Measurements from ENCODE around the gene PAX8.
A peak's percentile ranks its signal among the peaks of the same experiment; 100 is the strongest.

The PAX8 gene

GRCh38 chr2:113209011-113209645 lies 69.6 kb downstream of the PAX8 start:
- ATAC-seq (replicated peaks; ENCODE audit: extremely low read depth, poor library complexity, severe bottlenecking) (no peak), DNase-seq (ENCODE audit: low spot score in 2 of 2) (no peak)
- Mint-ChIP-seq H3K27me3 (no peaks in the 10 kb centered on the region), H3K4me1 (peaks cover 24% of the 10 kb centered on the region), H3K4me3 (no peak overlapping the region), H3K27ac (ENCODE audit: low read depth) (peak overlapping the region; percentile 29), H3K36me3 (ENCODE audit: insufficient read depth) (no peaks in the 10 kb centered on the region), H3K9me3 (no peaks in the 10 kb centered on the region)

- ATAC-seq (replicated peaks; ENCODE audit: extremely low read depth, poor library complexity, severe bottlenecking), result no peak
- Mint-ChIP-seq H3K27ac (ENCODE audit: low read depth) (peak overlapping the region; percentile 66), H3K9me3 (no peaks in the 10 kb centered on the region)
Observed at GRCh38 chr2:113208396-113208795, 70.3 kb downstream of the PAX8 start.

GRCh38 chr2:113207021-113207420 lies 71.7 kb downstream of the PAX8 start:
- H3K4me3 Mint-ChIP-seq, result no peak overlapping the region

More at GRCh38 chr2:113208396-113208795, 70.3 kb downstream of the PAX8 start:
- Mint-ChIP-seq H3K4me1 (peaks cover 30% of the 10 kb centered on the region), H3K4me3 (no peak overlapping the region), H3K36me3 (ENCODE audit: insufficient read depth) (peaks cover 2% of the 10 kb centered on the region), H3K27me3 (no peaks in the 10 kb centered on the region)
- no peak for DNase-seq (ENCODE audit: low spot score in 2 of 2)

GRCh38 chr2:113206251-113206650 lies 72.5 kb downstream of the PAX8 start:
- Mint-ChIP-seq H3K36me3 (ENCODE audit: insufficient read depth) (peaks cover 5% of the 10 kb centered on the region), H3K9me3 (no peaks in the 10 kb centered on the region), H3K4me1 (peaks cover 38% of the 10 kb centered on the region), H3K27ac (ENCODE audit: low read depth) (peak overlapping the region; percentile 44), H3K27me3 (no peaks in the 10 kb centered on the region), H3K4me3 (no peak overlapping the region)
- ATAC-seq (replicated peaks; ENCODE audit: extremely low read depth, poor library complexity, severe bottlenecking) (no peak), DNase-seq (ENCODE audit: low spot score in 2 of 2) (no peak)

More at GRCh38 chr2:113207021-113207420, 71.7 kb downstream of the PAX8 start:
- ATAC-seq (replicated peaks; ENCODE audit: extremely low read depth, poor library complexity, severe bottlenecking) (no peak), DNase-seq (ENCODE audit: low spot score in 2 of 2) (no peak)
- no peaks in the 10 kb centered on the region for H3K27me3 Mint-ChIP-seq
- peaks cover 5% of the 10 kb centered on the region for H3K36me3 Mint-ChIP-seq (ENCODE audit: insufficient read depth)
- H3K4me1 Mint-ChIP-seq, result peaks cover 38% of the 10 kb centered on the region
- no peak overlapping the region for H3K27ac Mint-ChIP-seq (ENCODE audit: low read depth)
- H3K9me3 Mint-ChIP-seq, result no peaks in the 10 kb centered on the region

- Mint-ChIP-seq H3K27me3 (no peaks in the 10 kb centered on the region), H3K27ac (ENCODE audit: low read depth) (no peak overlapping the region), H3K4me1 (peaks cover 38% of the 10 kb centered on the region), H3K36me3 (ENCODE audit: insufficient read depth) (peaks cover 17% of the 10 kb centered on the region), H3K4me3 (no peak overlapping the region), H3K9me3 (no peaks in the 10 kb centered on the region)
- DNase-seq (ENCODE audit: low spot score in 2 of 2) (peak; percentile 67 to 70), ATAC-seq (replicated peaks; ENCODE audit: extremely low read depth, poor library complexity, severe bottlenecking) (peak; percentile 87)
Observed at GRCh38 chr2:113203901-113204519, 74.7 kb downstream of the PAX8 start.

- no peak for DNase-seq (ENCODE audit: low spot score in 2 of 2)
Observed at GRCh38 chr2:113203217-113203530, 75.5 kb downstream of the PAX8 start.

GRCh38 chr2:113202305-113203216 lies 76.2 kb downstream of the PAX8 start:
- H3K27ac Mint-ChIP-seq (ENCODE audit: low read depth), result peak overlapping the region; percentile 10
- H3K9me3 Mint-ChIP-seq, result no peaks in the 10 kb centered on the region
- peaks cover 32% of the 10 kb centered on the region for H3K4me1 Mint-ChIP-seq
- H3K36me3 Mint-ChIP-seq (ENCODE audit: insufficient read depth), result peaks cover 24% of the 10 kb centered on the region
- DNase-seq (ENCODE audit: low spot score in 2 of 2) (no peak), ATAC-seq (replicated peaks; ENCODE audit: extremely low read depth, poor library complexity, severe bottlenecking) (no peak)
- no peaks in the 10 kb centered on the region for H3K27me3 Mint-ChIP-seq
- no peak overlapping the region for H3K4me3 Mint-ChIP-seq

More at GRCh38 chr2:113203217-113203530, 75.5 kb downstream of the PAX8 start:
- ATAC-seq (replicated peaks; ENCODE audit: extremely low read depth, poor library complexity, severe bottlenecking), result no peak
- no peaks in the 10 kb centered on the region for H3K9me3 Mint-ChIP-seq
- no peaks in the 10 kb centered on the region for H3K27me3 Mint-ChIP-seq
- peaks cover 36% of the 10 kb centered on the region for H3K4me1 Mint-ChIP-seq
- H3K36me3 Mint-ChIP-seq (ENCODE audit: insufficient read depth), result peaks cover 21% of the 10 kb centered on the region
- no peak overlapping the region for H3K4me3 Mint-ChIP-seq
- H3K27ac Mint-ChIP-seq (ENCODE audit: low read depth), result peak overlapping the region; percentile 10

- Mint-ChIP-seq H3K27ac (ENCODE audit: low read depth) (no peak overlapping the region), H3K4me1 (peaks cover 35% of the 10 kb centered on the region), H3K36me3 (ENCODE audit: insufficient read depth) (peaks cover 31% of the 10 kb centered on the region), H3K27me3 (no peaks in the 10 kb centered on the region), H3K4me3 (no peak overlapping the region), H3K9me3 (no peaks in the 10 kb centered on the region)
- DNase-seq (ENCODE audit: low spot score in 2 of 2), result no peak
- no peak for ATAC-seq (replicated peaks; ENCODE audit: extremely low read depth, poor library complexity, severe bottlenecking)
Observed at GRCh38 chr2:113201496-113202304, 77.0 kb downstream of the PAX8 start.

- Mint-ChIP-seq H3K27me3 (no peaks in the 10 kb centered on the region), H3K9me3 (no peaks in the 10 kb centered on the region), H3K4me3 (no peak overlapping the region), H3K27ac (ENCODE audit: low read depth) (no peak overlapping the region), H3K4me1 (peaks cover 39% of the 10 kb centered on the region), H3K36me3 (ENCODE audit: insufficient read depth) (peaks cover 39% of the 10 kb centered on the region)
- DNase-seq (ENCODE audit: low spot score in 2 of 2), result no peak
- ATAC-seq (replicated peaks; ENCODE audit: extremely low read depth, poor library complexity, severe bottlenecking), result no peak
Observed at GRCh38 chr2:113200736-113201490, 77.8 kb downstream of the PAX8 start.

- peaks cover 41% of the 10 kb centered on the region for H3K4me1 Mint-ChIP-seq
- no peak overlapping the region for H3K4me3 Mint-ChIP-seq
- no peaks in the 10 kb centered on the region for H3K9me3 Mint-ChIP-seq
- H3K36me3 Mint-ChIP-seq (ENCODE audit: insufficient read depth), result peaks cover 46% of the 10 kb centered on the region
- ATAC-seq (replicated peaks; ENCODE audit: extremely low read depth, poor library complexity, severe bottlenecking) (no peak), DNase-seq (ENCODE audit: low spot score in 2 of 2) (no peak)
- H3K27me3 Mint-ChIP-seq, result no peaks in the 10 kb centered on the region
- peak overlapping the region; percentile 53 for H3K27ac Mint-ChIP-seq (ENCODE audit: low read depth)
Observed at GRCh38 chr2:113200236-113200635, 78.5 kb downstream of the PAX8 start.

- peak; percentile 47 to 56 for DNase-seq (ENCODE audit: low spot score in 2 of 2)
- peak; percentile 67 for ATAC-seq (replicated peaks; ENCODE audit: extremely low read depth, poor library complexity, severe bottlenecking)
- Mint-ChIP-seq H3K27ac (ENCODE audit: low read depth) (peak overlapping the region; percentile 53), H3K9me3 (no peaks in the 10 kb centered on the region), H3K27me3 (no peaks in the 10 kb centered on the region), H3K4me3 (peak overlapping the region; percentile 42), H3K4me1 (peaks cover 33% of the 10 kb centered on the region), H3K36me3 (ENCODE audit: insufficient read depth) (peaks cover 52% of the 10 kb centered on the region)
Observed at GRCh38 chr2:113198790-113199612, 79.7 kb downstream of the PAX8 start.
